H9 (cell line): ENCODE measurements around the gene DPYSL5. TPM values are rescaled to one million over a fixed set of nuclear protein-coding genes. Genes with fewer than 3 reads are reported as not detected.

ENCODE experiments used
- DNase-seq: peaks from one replicate; pipeline ENCODE4 v3.0.0-alpha.2; 2017
- H2AFZ ChIP-seq: one replicate; pipeline ENCODE4 v1.6.1; 2013; ENCODE audit warnings: mild to moderate bottlenecking, low read length, control low read depth, moderate library complexity
- H2AK5ac ChIP-seq: 2 replicates; pipeline ENCODE4 v1.6.1; 2013; ENCODE audit warnings: low read length, control low read depth, mixed read lengths; ENCODE audit not compliant: insufficient read length
- H2BK120ac ChIP-seq: one replicate; pipeline ENCODE4 v1.6.1; 2013; ENCODE audit warnings: low read depth, mild to moderate bottlenecking, low read length, control low read depth, inconsistent platforms; ENCODE audit not compliant: poor library complexity, severe bottlenecking
- H2BK12ac ChIP-seq: 2 replicates; pipeline ENCODE4 v1.6.1; 2013; ENCODE audit warnings: low read length, control low read depth, mixed read lengths, low read depth; ENCODE audit not compliant: insufficient read length
- H2BK15ac ChIP-seq: 2 replicates; pipeline ENCODE4 v1.6.1; 2013; ENCODE audit warnings: low read depth, low read length, control low read depth
- H2BK20ac ChIP-seq: one replicate; pipeline ENCODE4 v1.6.1; 2013; ENCODE audit warnings: low read depth, mild to moderate bottlenecking, low read length, control low read depth, inconsistent platforms; ENCODE audit not compliant: poor library complexity, severe bottlenecking
- H2BK5ac ChIP-seq: 2 replicates; pipeline ENCODE4 v1.6.1; 2013; ENCODE audit warnings: low read length, control low read depth, mixed read lengths; ENCODE audit not compliant: insufficient read length
- H3K14ac ChIP-seq: 2 replicates; pipeline ENCODE4 v1.6.1; 2013; ENCODE audit warnings: low read length, control low read depth; ENCODE audit not compliant: insufficient read depth
- H3K18ac ChIP-seq: 2 replicates; pipeline ENCODE4 v1.6.1; 2013; ENCODE audit warnings: low read depth, mild to moderate bottlenecking, mixed read lengths, low read length, control low read depth; ENCODE audit not compliant: insufficient read length
- H3K23ac ChIP-seq: 2 replicates; pipeline ENCODE4 v1.6.1; 2013; ENCODE audit warnings: low read length, control low read depth, mixed read lengths, low read depth; ENCODE audit not compliant: insufficient read length
- H3K23me2 ChIP-seq: 2 replicates; pipeline ENCODE4 v1.6.1; 2013; ENCODE audit warnings: low read depth, mild to moderate bottlenecking, mixed read lengths, low read length, control low read depth; ENCODE audit not compliant: insufficient read length, poor library complexity, severe bottlenecking
- H3K27ac ChIP-seq: 2 replicates; pipeline ENCODE4 v1.5.1; 2013; ENCODE audit warnings: low read length, control low read depth, mixed read lengths, low read depth; ENCODE audit not compliant: insufficient read length
- H3K27me3 ChIP-seq: 2 replicates; pipeline ENCODE4 v1.6.1; 2013; ENCODE audit warnings: low read length, control low read depth, inconsistent platforms; ENCODE audit not compliant: insufficient read depth
- H3K4ac ChIP-seq: 2 replicates; pipeline ENCODE4 v1.6.1; 2013; ENCODE audit warnings: low read depth, mild to moderate bottlenecking, control low read depth, inconsistent platforms, low read length, moderate library complexity
- H3K4me1 ChIP-seq: 2 replicates; pipeline ENCODE4 v1.6.1; 2013; ENCODE audit warnings: low read length, control low read depth, inconsistent platforms; ENCODE audit not compliant: insufficient read depth
- H3K4me2 ChIP-seq: 2 replicates; pipeline ENCODE4 v1.6.1; 2013; ENCODE audit warnings: low read length, control low read depth, mixed read lengths; ENCODE audit not compliant: insufficient read length, insufficient read depth
- H3K56ac ChIP-seq: 2 replicates; pipeline ENCODE4 v1.6.1; 2013; ENCODE audit warnings: low read depth, mild to moderate bottlenecking, mixed read lengths, low read length, control low read depth; ENCODE audit not compliant: insufficient read length
- H3K79me1 ChIP-seq: 2 replicates; pipeline ENCODE4 v1.6.1; 2013; ENCODE audit warnings: low read depth, mild to moderate bottlenecking, moderate library complexity, low read length, control low read depth, inconsistent platforms; ENCODE audit not compliant: insufficient read depth, poor library complexity, severe bottlenecking
- H3K79me2 ChIP-seq: 2 replicates; pipeline ENCODE4 v1.6.1; 2013; ENCODE audit warnings: low read length, control low read depth, inconsistent platforms; ENCODE audit not compliant: insufficient read depth
- H3K9ac ChIP-seq: 2 replicates; pipeline ENCODE4 v1.6.1; 2013; ENCODE audit warnings: low read length, control low read depth, mixed read lengths; ENCODE audit not compliant: insufficient read length; ENCODE audit errors: extremely low read depth
- H3K9me3 ChIP-seq: one replicate; pipeline ENCODE4 v1.6.1; 2013; ENCODE audit warnings: low read depth, low read length, inconsistent platforms; ENCODE audit not compliant: control insufficient read depth
- H3T11ph ChIP-seq: one replicate; pipeline ENCODE4 v1.6.1; 2013; ENCODE audit warnings: mild to moderate bottlenecking, low read length, control low read depth, inconsistent platforms
- H4K20me1 ChIP-seq: one replicate; pipeline ENCODE4 v1.6.1; 2013; ENCODE audit not compliant: control insufficient read depth, insufficient read length, insufficient read depth
- H4K5ac ChIP-seq: 2 replicates; pipeline ENCODE4 v1.6.1; 2013; ENCODE audit warnings: low read depth, mild to moderate bottlenecking, mixed read lengths, low read length, control low read depth; ENCODE audit not compliant: insufficient read length
- H4K8ac ChIP-seq: replicated peaks from 2 replicates; pipeline ENCODE4 v1.6.1; 2013; ENCODE audit warnings: low read length, control low read depth, mixed read lengths, low read depth; ENCODE audit not compliant: insufficient read length
- H4K91ac ChIP-seq: 2 replicates; pipeline ENCODE4 v1.6.1; 2013; ENCODE audit warnings: low read depth, mild to moderate bottlenecking, moderate library complexity, mixed read lengths, low read length, control low read depth; ENCODE audit not compliant: insufficient read length
- H3K27ac Mint-ChIP-seq, 3 experiments: 2 replicates in 2 of 3; 3 replicates in 1 of 3; pipeline ENCODE4 v1.8.0; 2020 to 2021; ENCODE audit warnings: mixed read lengths in 3 of 3, mild to moderate bottlenecking in 1 of 3, moderate library complexity in 1 of 3
- H3K27me3 Mint-ChIP-seq: 2 replicates; pipeline ENCODE4 v1.8.0; 2021; ENCODE audit warnings: low read depth, mild to moderate bottlenecking, moderate library complexity, mixed read lengths
- H3K36me3 Mint-ChIP-seq, 3 experiments: 2 replicates in 2 of 3; 3 replicates in 1 of 3; pipeline ENCODE4 v1.8.0; 2020 to 2021; ENCODE audit warnings: low read depth in 3 of 3, mixed read lengths in 3 of 3; ENCODE audit not compliant: insufficient read depth in 1 of 3
- H3K4me1 Mint-ChIP-seq, 2 experiments: 2 replicates each; pipeline ENCODE4 v1.8.0; 2020; ENCODE audit warnings: mixed read lengths in 2 of 2
- H3K4me3 Mint-ChIP-seq, 2 experiments: 2 replicates in 1 of 2; 3 replicates in 1 of 2; pipeline ENCODE4 v1.8.0; 2020 to 2021; ENCODE audit warnings: mild to moderate bottlenecking in 2 of 2, mixed read lengths in 2 of 2, moderate library complexity in 1 of 2
- H3K9me3 Mint-ChIP-seq, 2 experiments: 2 replicates in 1 of 2; 3 replicates in 1 of 2; pipeline ENCODE4 v1.8.0; 2020; ENCODE audit warnings: mild to moderate bottlenecking in 2 of 2, mixed read lengths in 2 of 2, moderate library complexity in 1 of 2
- WGBS: extraction: QIAGEN DNeasy Blood & Tissue Kit; methylation state at CpG from one replicate; pipeline ENCODE4 v1.1.7; 2013; ENCODE audit warnings: missing lambda C conversion rate, low lambda C conversion rate, mixed read lengths; ENCODE audit not compliant: insufficient read length; ENCODE audit errors: extremely low coverage; 5-methylcytosine and 5-hydroxymethylcytosine counted together
- total RNA-seq: library from RNA; stranded (reverse); gene quantifications from 2 replicates; pipeline ENCODE4 v1.2.1, GENCODE V29; 2021
- TF ChIP-seq, protein P1 (sequence below): fragments of 200-600 bp; sonication (generic); conservative IDR thresholded peaks from 3 replicates; pipeline ENCODE4 v1.8.0; 2021; ENCODE audit warnings: antibody characterized with exemption, mild to moderate bottlenecking

Gene DPYSL5
- total RNA-seq, 1 experiment from 2014 or later = 6.4 TPM

DNA sequence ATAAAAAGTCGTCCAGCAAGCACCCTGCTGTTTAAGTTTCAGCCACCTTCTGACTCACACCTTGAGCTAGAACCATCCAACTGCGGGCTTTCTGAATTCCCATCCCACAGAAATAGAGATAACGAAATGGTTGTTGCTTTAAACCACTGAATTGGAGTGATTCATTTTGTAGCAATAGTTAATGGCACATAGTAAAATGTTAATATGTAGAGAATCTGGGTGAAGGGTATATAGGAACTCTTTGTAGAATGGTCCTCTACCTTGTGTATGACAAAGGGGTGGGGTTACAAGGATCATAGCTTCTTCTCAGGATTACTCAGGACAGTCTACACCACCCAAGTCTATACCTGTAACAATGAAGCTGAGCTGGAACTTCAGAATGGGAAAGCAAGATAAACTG, 120.1 kb downstream of the DPYSL5 start:
- Histone ChIP-seq H3K79me2 (no peaks in the 10 kb centered on the region), H3K18ac (no peak overlapping the region), H2BK12ac (no peak overlapping the region), H2BK5ac (no peak overlapping the region), H3T11ph (no peak overlapping the region), H4K8ac (no peak overlapping the region), H3K14ac (no peak overlapping the region), H3K4me1 (0 out of 2 replicates have a peak, but pooled peaks cover 3% of the 10 kb centered on the region), H3K23me2 (peaks cover 6% of the 10 kb centered on the region), H3K9me3 (no peaks in the 10 kb centered on the region), H3K9ac (no peak overlapping the region), H3K23ac (no peak overlapping the region), H3K4me2 (no peak overlapping the region), H2BK120ac (no peak overlapping the region), H4K91ac (no peak overlapping the region), H3K79me1 (no peaks in the 10 kb centered on the region), H4K5ac (no peak overlapping the region), H3K56ac (no peak overlapping the region), H4K20me1 (no peaks in the 10 kb centered on the region), H3K27ac (no peak overlapping the region), H2BK20ac (no peak overlapping the region), H2AK5ac (no peak overlapping the region), H3K4ac (no peak overlapping the region), H2BK15ac (no peak overlapping the region), H3K27me3 (peaks cover 10% of the 10 kb centered on the region; the same call in 1 of the 2 replicates), H2AFZ (no peak overlapping the region)
- H3K27me3 Mint-ChIP-seq = peaks cover 65% of the 10 kb centered on the region
- H3K27ac Mint-ChIP-seq = no peak overlapping the region
- no peaks in the 10 kb centered on the region for H3K36me3 Mint-ChIP-seq
- no peak overlapping the region for H3K4me3 Mint-ChIP-seq
- no peak for DNase-seq
- peaks cover 13 to 19% of the 10 kb centered on the region in 2 experiments for H3K4me1 Mint-ChIP-seq
- no peaks in the 10 kb centered on the region; a peak in 1 of 5 replicates for H3K9me3 Mint-ChIP-seq
- TF ChIP-seq, protein P1, sequence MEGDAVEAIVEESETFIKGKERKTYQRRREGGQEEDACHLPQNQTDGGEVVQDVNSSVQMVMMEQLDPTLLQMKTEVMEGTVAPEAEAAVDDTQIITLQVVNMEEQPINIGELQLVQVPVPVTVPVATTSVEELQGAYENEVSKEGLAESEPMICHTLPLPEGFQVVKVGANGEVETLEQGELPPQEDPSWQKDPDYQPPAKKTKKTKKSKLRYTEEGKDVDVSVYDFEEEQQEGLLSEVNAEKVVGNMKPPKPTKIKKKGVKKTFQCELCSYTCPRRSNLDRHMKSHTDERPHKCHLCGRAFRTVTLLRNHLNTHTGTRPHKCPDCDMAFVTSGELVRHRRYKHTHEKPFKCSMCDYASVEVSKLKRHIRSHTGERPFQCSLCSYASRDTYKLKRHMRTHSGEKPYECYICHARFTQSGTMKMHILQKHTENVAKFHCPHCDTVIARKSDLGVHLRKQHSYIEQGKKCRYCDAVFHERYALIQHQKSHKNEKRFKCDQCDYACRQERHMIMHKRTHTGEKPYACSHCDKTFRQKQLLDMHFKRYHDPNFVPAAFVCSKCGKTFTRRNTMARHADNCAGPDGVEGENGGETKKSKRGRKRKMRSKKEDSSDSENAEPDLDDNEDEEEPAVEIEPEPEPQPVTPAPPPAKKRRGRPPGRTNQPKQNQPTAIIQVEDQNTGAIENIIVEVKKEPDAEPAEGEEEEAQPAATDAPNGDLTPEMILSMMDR = no peak
- WGBS = no CpG with 5 or more reads among the region's 3 CpGs
